ENCODE data around the gene CAMKMT. TPM values are rescaled to one million over a fixed set of nuclear protein-coding genes. Genes with fewer than 3 reads are reported as not detected.

The CAMKMT gene
- polyA plus RNA-seq, 3 donors: 4.7 to 7.8 (median 7.0) TPM

- Mint-ChIP-seq H3K27ac (no peak overlapping the region), H3K4me1 (peaks cover 7% of the 10 kb centered on the region), H3K4me3 (no peak overlapping the region)
These were observed 14.2 kb upstream of the CAMKMT start for GRCh38 chr2:44347526-44347925.

GRCh38 chr2:44348400-44348799, 13.3 kb upstream of the CAMKMT start:
- no peaks in the 10 kb centered on the region for H3K4me1 ChIP-seq (ENCODE audit: control insufficient read depth in 1 of 2, insufficient read depth in 2 of 2, low read length in 2 of 2)
- no peaks in the 10 kb centered on the region for H3K27me3 ChIP-seq (ENCODE audit: control insufficient read depth in 2 of 2, insufficient read depth in 2 of 2, low read length in 2 of 2)
- 100% methylated on average over 1 of the region's 2 CpGs for WGBS (ENCODE audit: insufficient coverage)
- Mint-ChIP-seq H3K27me3 (ENCODE audit: low read depth in 3 of 3) (peaks cover 0 to 3% (median 0%) of the 10 kb centered on the region in 3 donors), H3K9me3 (peaks cover 0 to 3% (median 0%) of the 10 kb centered on the region in 7 donors), H3K4me3 (no peak overlapping the region), H3K4me1 (peaks cover 7% of the 10 kb centered on the region), H3K27ac (no peak overlapping the region), H3K36me3 (peaks cover 10 to 19% of the 10 kb centered on the region in 2 donors)
- H3K4me2 ChIP-seq (replicated peaks; ENCODE audit: extremely low read depth, low read length, poor library complexity, severe bottlenecking): no peak overlapping the region
- H4K20me1 ChIP-seq (ENCODE audit: insufficient read depth, low read length): no peaks in the 10 kb centered on the region
- no peaks in the 10 kb centered on the region for H3K79me2 ChIP-seq (ENCODE audit: insufficient read depth, low read length)
- TF ChIP-seq, protein P1, sequence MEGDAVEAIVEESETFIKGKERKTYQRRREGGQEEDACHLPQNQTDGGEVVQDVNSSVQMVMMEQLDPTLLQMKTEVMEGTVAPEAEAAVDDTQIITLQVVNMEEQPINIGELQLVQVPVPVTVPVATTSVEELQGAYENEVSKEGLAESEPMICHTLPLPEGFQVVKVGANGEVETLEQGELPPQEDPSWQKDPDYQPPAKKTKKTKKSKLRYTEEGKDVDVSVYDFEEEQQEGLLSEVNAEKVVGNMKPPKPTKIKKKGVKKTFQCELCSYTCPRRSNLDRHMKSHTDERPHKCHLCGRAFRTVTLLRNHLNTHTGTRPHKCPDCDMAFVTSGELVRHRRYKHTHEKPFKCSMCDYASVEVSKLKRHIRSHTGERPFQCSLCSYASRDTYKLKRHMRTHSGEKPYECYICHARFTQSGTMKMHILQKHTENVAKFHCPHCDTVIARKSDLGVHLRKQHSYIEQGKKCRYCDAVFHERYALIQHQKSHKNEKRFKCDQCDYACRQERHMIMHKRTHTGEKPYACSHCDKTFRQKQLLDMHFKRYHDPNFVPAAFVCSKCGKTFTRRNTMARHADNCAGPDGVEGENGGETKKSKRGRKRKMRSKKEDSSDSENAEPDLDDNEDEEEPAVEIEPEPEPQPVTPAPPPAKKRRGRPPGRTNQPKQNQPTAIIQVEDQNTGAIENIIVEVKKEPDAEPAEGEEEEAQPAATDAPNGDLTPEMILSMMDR (IDR thresholded peaks at IDR 0.05): no peak
- H3K9ac ChIP-seq (ENCODE audit: insufficient read depth, low read length, poor library complexity, severe bottlenecking): no peak overlapping the region
- no peaks in the 10 kb centered on the region for H3K9me3 ChIP-seq (replicated peaks in 1 of 2; ENCODE audit: control insufficient read depth in 1 of 2, insufficient read depth in 1 of 2, low read length in 2 of 2)
- intact Hi-C loops (cut with micrococcal nuclease): loop anchor here in 1 of 2 donors (10.0 kb wide), 1 partner anchor 264 kb away; no protein-coding TSS in a partner anchor
- no peak overlapping the region for H3K27ac ChIP-seq (ENCODE audit: low read depth in 1 of 2, low read length in 2 of 2)
- DNase-seq: no peak
- no peak overlapping the region for H2AFZ ChIP-seq (ENCODE audit: insufficient read depth, low read depth, low read length, poor library complexity, severe bottlenecking)
- peaks cover 4 to 25% of the 10 kb centered on the region in 2 donors for H3K36me3 ChIP-seq (replicated peaks in 1 of 2; ENCODE audit: control insufficient read depth in 1 of 2, insufficient read depth in 2 of 2, low read length in 2 of 2)
- no peak overlapping the region for H3K4me3 ChIP-seq (replicated peaks in 1 of 3; ENCODE audit: low read depth in 2 of 3, low read length in 3 of 3)

More at GRCh38 chr2:44347526-44347925, 14.2 kb upstream of the CAMKMT start:
- TF ChIP-seq, protein P1 (IDR thresholded peaks at IDR 0.05): no peak
- Histone ChIP-seq H3K4me1 (ENCODE audit: control insufficient read depth in 1 of 2, insufficient read depth in 2 of 2, low read length in 2 of 2) (no peaks in the 10 kb centered on the region), H3K9ac (ENCODE audit: insufficient read depth, low read length, poor library complexity, severe bottlenecking) (no peak overlapping the region), H3K27me3 (ENCODE audit: control insufficient read depth in 2 of 2, insufficient read depth in 2 of 2, low read length in 2 of 2) (no peaks in the 10 kb centered on the region), H3K36me3 (replicated peaks in 1 of 2; ENCODE audit: control insufficient read depth in 1 of 2, insufficient read depth in 2 of 2, low read length in 2 of 2) (peaks cover 12 to 34% of the 10 kb centered on the region in 2 donors), H3K9me3 (replicated peaks in 1 of 2; ENCODE audit: control insufficient read depth in 1 of 2, insufficient read depth in 1 of 2, low read length in 2 of 2) (no peaks in the 10 kb centered on the region), H3K27ac (ENCODE audit: low read depth in 1 of 2, low read length in 2 of 2) (no peak overlapping the region), H3K4me3 (replicated peaks in 1 of 3; ENCODE audit: low read depth in 2 of 3, low read length in 3 of 3) (no peak overlapping the region), H3K79me2 (ENCODE audit: insufficient read depth, low read length) (no peaks in the 10 kb centered on the region), H2AFZ (ENCODE audit: insufficient read depth, low read depth, low read length, poor library complexity, severe bottlenecking) (no peak overlapping the region), H4K20me1 (ENCODE audit: insufficient read depth, low read length) (no peaks in the 10 kb centered on the region), H3K4me2 (replicated peaks; ENCODE audit: extremely low read depth, low read length, poor library complexity, severe bottlenecking) (no peak overlapping the region)
- WGBS (ENCODE audit: insufficient coverage): no CpG with 5 or more reads among the region's 2 CpGs
- Mint-ChIP-seq H3K27me3 (ENCODE audit: low read depth in 3 of 3) (peaks cover 0 to 3% (median 0%) of the 10 kb centered on the region in 3 donors), H3K36me3 (peaks cover 15 to 21% of the 10 kb centered on the region in 2 donors), H3K9me3 (peaks cover 0 to 3% (median 0%) of the 10 kb centered on the region in 7 donors)
- DNase-seq: no peak
- intact Hi-C loops (cut with micrococcal nuclease): loop anchor here in 1 of 2 donors (10.0 kb wide), 1 partner anchor 263 kb away; no protein-coding TSS in a partner anchor
